Thoracic aorta (tissue), 2 donors: ENCODE results near the gene STARD9. TPM values are rescaled to one million over a fixed set of nuclear protein-coding genes. Genes with fewer than 3 reads are reported as not detected.

Source experiments
- ATAC-seq: fragments of 150-250 bp; one replicate; pipeline ENCODE4 v1.8.0; 2017; ENCODE audit warnings: low read depth; ENCODE audit not compliant: insufficient number of reproducible peaks, low FRiP score
- DNase-seq: peaks from one replicate; pipeline ENCODE4 v3.0.0-alpha.2; 2020; ENCODE audit warnings: low spot score
- H3K27ac ChIP-seq, 2 donors: fragments of 200-600 bp; sonication (generic); 1 replicate in 1 of 2; 2 replicates in 1 of 2; pipeline ENCODE4 v1.5.1; 2016; ENCODE audit warnings: mild to moderate bottlenecking in 2 of 2, moderate library complexity in 2 of 2
- H3K27me3 ChIP-seq: fragments of 200-600 bp; sonication (generic); replicated peaks from 2 replicates; pipeline ENCODE4 v1.6.0; 2016; ENCODE audit warnings: mild to moderate bottlenecking; ENCODE audit not compliant: insufficient read depth
- H3K36me3 ChIP-seq: fragments of 200-600 bp; sonication (generic); one replicate; pipeline ENCODE4 v1.5.1; 2016
- H3K4me1 ChIP-seq, 2 donors: fragments of 200-600 bp; sonication (generic); 1 replicate in 1 of 2; 2 replicates in 1 of 2; pipeline versions ENCODE4 v1.5.1 to v1.6.0; 2016; ENCODE audit warnings: low read depth in 2 of 2, mild to moderate bottlenecking in 1 of 2; ENCODE audit not compliant: control insufficient read depth in 1 of 2
- H3K4me3 ChIP-seq: fragments of 200-600 bp; sonication (generic); 2 replicates; pipeline ENCODE4 v1.5.1; 2016; ENCODE audit warnings: mild to moderate bottlenecking
- H3K9me3 ChIP-seq: fragments of 200-600 bp; sonication (generic); 2 replicates; pipeline ENCODE4 v1.5.1; 2016
- CTCF ChIP-seq: fragments of 200-600 bp; sonication (generic); IDR thresholded peaks from one replicate; pipeline ENCODE4 v1.5.1; 2019; ENCODE audit warnings: antibody characterized with exemption
- total RNA-seq, 2 donors: library from RNA; depleted of rRNA; stranded (reverse); fragments of >200 nt; gene quantifications; one replicate each; pipeline versions ENCODE4 v1.1.0 to v1.2.3, GENCODE V29; 2016

Gene STARD9
- total RNA-seq, 2 donors from 2014 or later: 59.8 to 67.8 TPM

GRCh38 chr15:42632105-42632675 is 56.8 kb downstream of the STARD9 start:
- no peak overlapping the region for H3K4me3 ChIP-seq
- no peaks in the 10 kb centered on the region for H3K9me3 ChIP-seq
- no peak overlapping the region for H3K27ac ChIP-seq
- DNase-seq: no peak
- ATAC-seq: no peak
- H3K27me3 ChIP-seq: no peaks in the 10 kb centered on the region
- TF ChIP-seq CTCF: no peak
- H3K36me3 ChIP-seq: peaks cover 10% of the 10 kb centered on the region
- H3K4me1 ChIP-seq: no peaks in the 10 kb centered on the region

- no peak for DNase-seq
- TF ChIP-seq CTCF: no peak
- Histone ChIP-seq H3K36me3 (peaks cover 31% of the 10 kb centered on the region), H3K27me3 (no peaks in the 10 kb centered on the region), H3K9me3 (no peaks in the 10 kb centered on the region), H3K4me1 (no peaks in the 10 kb centered on the region), H3K27ac (no peak overlapping the region), H3K4me3 (no peak overlapping the region)
- no peak for ATAC-seq
Observed at GRCh38 chr15:42640109-42640508, 64.7 kb downstream of the STARD9 start.

GRCh38 chr15:42650208-42651066 is 75.0 kb downstream of the STARD9 start:
- H3K4me1 ChIP-seq: no peaks in the 10 kb centered on the region
- peak; percentile 71 for TF ChIP-seq CTCF
- ATAC-seq (peak; percentile 60), DNase-seq (peak; percentile 28)
- H3K27ac ChIP-seq: no peak overlapping the region
- no peaks in the 10 kb centered on the region for H3K9me3 ChIP-seq
- no peak overlapping the region for H3K4me3 ChIP-seq
- no peaks in the 10 kb centered on the region for H3K27me3 ChIP-seq
- H3K36me3 ChIP-seq: peaks cover 6% of the 10 kb centered on the region

- no peak for DNase-seq
- no peak for TF ChIP-seq CTCF
- ATAC-seq: no peak
- H3K36me3 ChIP-seq: peaks cover 40% of the 10 kb centered on the region
- no peaks in the 10 kb centered on the region for H3K9me3 ChIP-seq
- H3K27ac ChIP-seq: no peak overlapping the region
- no peak overlapping the region for H3K4me3 ChIP-seq
- H3K27me3 ChIP-seq: no peaks in the 10 kb centered on the region
- no peaks in the 10 kb centered on the region for H3K4me1 ChIP-seq
Observed at GRCh38 chr15:42665827-42666226, 90.4 kb downstream of the STARD9 start.

- Histone ChIP-seq H3K27ac (no peak overlapping the region), H3K4me1 (peaks cover 5% of the 10 kb centered on the region in 2 donors), H3K36me3 (peaks cover 38% of the 10 kb centered on the region), H3K4me3 (no peak overlapping the region), H3K9me3 (no peaks in the 10 kb centered on the region), H3K27me3 (no peaks in the 10 kb centered on the region)
- TF ChIP-seq CTCF: no peak
- no peak for ATAC-seq
- no peak for DNase-seq
Observed at GRCh38 chr15:42667855-42668254, 92.4 kb downstream of the STARD9 start.
